Uterus (tissue), 2 donors: ENCODE data around the gene SYCE3.

Experiments
- CTCF ChIP-seq, 4 experiments: fragments of 200-600 bp in 2 of 4; fragments of 450-650 bp in 2 of 4; sonication (generic) in 2 of 4; IDR thresholded peaks; one replicate each; pipeline ENCODE4 v1.5.1; 2016 to 2019; ENCODE audit warnings: antibody characterized with exemption in 4 of 4, mild to moderate bottlenecking in 2 of 4, moderate library complexity in 1 of 4
- POLR2A ChIP-seq, 2 donors: fragments of 450-650 bp; IDR thresholded peaks; one replicate each; pipeline ENCODE4 v1.6.1; 2016; ENCODE audit warnings: antibody characterized with exemption in 2 of 2, mild to moderate bottlenecking in 1 of 2, moderate library complexity in 1 of 2

- no peak for TF ChIP-seq POLR2A (IDR thresholded peaks at IDR 0.05)
- no peak for TF ChIP-seq CTCF (IDR thresholded peaks at IDR 0.05)
Measured at GRCh38 chr22:50610041-50610451, 47.3 kb upstream of the SYCE3 start.
